Superior temporal gyrus (tissue), 1 donor: Measurements from ENCODE around the gene CCDC144A.
"Not testable (repeated sequence)": the region's sequence is repeated elsewhere in the genome, so short reads cannot be mapped to it uniquely, and the experiment has no call there.

Experiments
- DNase-seq: peaks from one replicate; pipeline ENCODE4 v3.0.0-alpha.2; 2016; ENCODE audit errors: extremely low spot score

The CCDC144A gene

DNA sequence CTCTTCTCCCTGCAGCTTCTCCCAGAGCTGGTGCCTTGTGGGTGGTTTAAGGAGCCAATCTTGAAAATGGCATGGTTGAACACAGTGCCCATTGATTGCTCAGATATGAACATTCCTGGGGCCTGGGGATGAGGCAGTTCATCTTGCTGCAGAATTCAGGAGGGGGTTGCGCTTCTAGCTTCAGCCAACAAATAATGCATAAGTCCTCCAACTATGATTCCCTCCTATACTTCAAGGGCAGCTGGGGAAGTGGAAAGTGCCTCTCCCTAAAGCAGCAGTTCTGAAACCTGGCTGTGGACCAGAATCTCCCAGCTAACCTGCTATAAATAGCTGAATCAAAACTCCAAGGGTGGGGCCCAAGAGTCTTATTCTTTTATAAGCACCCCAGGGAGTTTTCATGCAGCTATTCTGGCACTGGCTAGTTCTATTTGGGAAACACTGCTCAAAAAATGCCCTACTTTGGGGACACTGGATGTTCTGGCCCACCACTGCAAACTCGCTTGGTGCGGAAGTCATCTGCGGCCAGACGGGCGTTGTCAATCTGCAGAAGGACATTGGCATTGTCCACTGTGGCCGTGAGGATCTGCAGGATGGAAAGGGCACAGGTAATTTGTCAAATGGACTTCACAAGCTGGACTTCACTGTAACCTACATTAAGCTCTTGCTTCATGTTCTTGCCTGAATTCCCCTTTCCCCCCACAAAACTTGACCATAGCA, 130.3 kb downstream of the CCDC144A start:
- DNase-seq, result peak; percentile 29

DNA sequence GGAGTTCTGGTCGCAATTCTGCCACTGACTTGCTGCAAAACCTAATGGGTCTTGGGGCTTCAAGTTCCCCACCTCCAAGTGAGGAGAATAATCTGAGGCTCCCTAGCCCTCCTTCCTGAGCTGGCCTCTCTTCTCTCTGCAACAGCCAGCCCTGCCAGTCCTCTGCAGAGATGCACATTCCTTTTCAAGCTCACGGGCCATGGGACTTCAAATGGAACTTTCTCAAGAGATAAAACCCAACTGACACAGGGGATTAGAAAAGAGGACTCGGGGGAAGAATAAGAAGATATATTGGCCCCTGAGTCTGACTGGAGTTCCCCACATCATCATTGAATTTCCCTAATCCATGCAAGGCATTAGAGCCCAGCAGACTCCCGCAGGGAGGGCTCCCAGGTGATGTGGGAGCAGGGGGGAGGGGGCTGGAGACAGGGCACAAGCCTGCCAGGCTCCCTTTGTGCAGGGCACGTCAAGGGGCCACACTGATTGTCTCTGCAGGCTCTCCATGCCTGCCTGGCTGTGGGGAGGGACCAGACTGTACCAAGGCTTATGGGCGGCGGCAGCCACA, 131.0 kb downstream of the CCDC144A start:
- no peak for DNase-seq

DNA sequence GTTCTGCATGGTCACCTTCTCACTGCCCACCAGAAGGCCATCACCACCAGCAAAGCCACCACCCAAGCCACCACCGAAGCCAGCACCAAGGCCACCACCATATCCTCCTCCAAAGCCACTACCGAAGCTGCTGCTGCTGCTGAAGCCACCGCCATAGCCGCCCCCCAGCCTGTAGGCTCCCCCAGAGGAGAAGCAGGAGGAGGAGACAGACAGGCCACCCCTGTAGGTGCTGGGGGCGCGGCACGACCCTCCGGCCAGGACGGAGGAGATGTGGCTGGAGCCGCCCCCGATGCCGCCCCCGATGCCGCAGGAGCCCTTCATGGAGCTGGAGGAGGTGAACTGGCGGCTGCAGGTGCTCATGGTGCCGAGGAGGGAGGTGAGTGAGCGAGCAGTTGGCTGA, 132.1 kb downstream of the CCDC144A start:
- not testable (repeated sequence) for DNase-seq

DNA sequence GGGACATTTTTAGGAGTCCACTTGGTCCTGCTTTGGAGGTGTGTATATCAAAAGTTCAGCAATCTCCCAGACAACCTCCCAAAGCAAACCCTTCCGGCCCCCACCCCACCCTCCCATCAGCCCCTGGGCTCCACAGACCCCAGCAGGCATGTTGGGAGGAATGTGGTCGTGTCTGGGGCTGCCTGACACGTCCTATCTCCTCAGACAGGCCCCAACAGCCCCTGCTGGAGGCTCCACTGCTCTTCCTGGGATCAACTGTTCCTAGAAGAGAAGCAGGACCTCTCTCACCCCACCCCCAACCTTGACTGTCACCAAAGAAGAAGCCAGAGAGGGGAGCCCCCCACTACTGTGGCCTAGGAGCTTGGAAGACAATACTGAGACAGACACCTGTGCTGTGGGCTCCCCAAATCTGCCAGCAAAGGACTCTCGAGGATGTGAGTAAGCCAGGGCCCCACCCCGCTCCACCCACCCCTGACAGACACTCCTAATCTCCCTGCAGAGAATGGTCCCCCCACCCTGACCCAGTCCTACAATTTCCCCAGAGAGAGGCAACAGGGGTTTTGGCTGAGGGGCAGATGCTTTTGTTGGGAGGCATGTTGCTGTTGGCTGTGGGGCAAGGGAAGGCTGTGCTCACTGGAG, 133.8 kb downstream of the CCDC144A start:
- not testable (repeated sequence) for DNase-seq
